ENCODE measurements around the gene MUTYH.
A peak's percentile ranks its signal among the peaks of the same experiment; 100 is the strongest.
"Not testable (repeated sequence)": the region's sequence is repeated elsewhere in the genome, so short reads cannot be mapped to it uniquely, and the experiment has no call there.

MUTYH gene

GRCh38 chr1:45339789-45340558 lies at the start of gene MUTYH, which contains the start of gene TOE1:
Gene MUTYH, minus strand, starts transcription at chr1:45340440. Its CDS starts 5,935 bp downstream, at chr1:45334505.
Gene TOE1, plus strand, starts transcription at chr1:45340170. Its CDS starts 83 bp downstream, at chr1:45340253.
- DNase-seq (ENCODE audit: low read depth in 2 of 2): peak; percentile 86

GRCh38 chr1:45386219-45386618 lies 46.0 kb upstream of the MUTYH start:
- DNase-seq (ENCODE audit: low read depth in 2 of 2): no peak

- no peak for DNase-seq (ENCODE audit: low read depth in 2 of 2)
These were observed 45.1 kb upstream of the MUTYH start for GRCh38 chr1:45385302-45385701.

GRCh38 chr1:45384213-45384612 lies 44.0 kb upstream of the MUTYH start:
- DNase-seq (ENCODE audit: low read depth in 2 of 2): not testable (repeated sequence)

GRCh38 chr1:45383191-45383590 lies 43.0 kb upstream of the MUTYH start:
- DNase-seq (ENCODE audit: low read depth in 2 of 2): no peak

- no peak for DNase-seq (ENCODE audit: low read depth in 2 of 2)
These were observed 41.0 kb upstream of the MUTYH start for GRCh38 chr1:45381243-45381642.

- no peak for DNase-seq (ENCODE audit: low read depth in 2 of 2)
These were observed 40.5 kb upstream of the MUTYH start for GRCh38 chr1:45380730-45381129.

- no peak for DNase-seq (ENCODE audit: low read depth in 2 of 2)
These were observed 39.9 kb upstream of the MUTYH start for GRCh38 chr1:45380125-45380524.

GRCh38 chr1:45379524-45379923 lies 39.3 kb upstream of the MUTYH start:
- DNase-seq (ENCODE audit: low read depth in 2 of 2): no peak

- DNase-seq (ENCODE audit: low read depth in 2 of 2): no peak
These were observed 37.9 kb upstream of the MUTYH start for GRCh38 chr1:45378184-45378583.

GRCh38 chr1:45375104-45376090 lies 35.2 kb upstream of the MUTYH start:
- no peak for DNase-seq (ENCODE audit: low read depth in 2 of 2)

GRCh38 chr1:45373573-45373972 lies 33.3 kb upstream of the MUTYH start:
- no peak for DNase-seq (ENCODE audit: low read depth in 2 of 2)

GRCh38 chr1:45370575-45370974 lies 30.3 kb upstream of the MUTYH start:
- no peak for DNase-seq (ENCODE audit: low read depth in 2 of 2)

GRCh38 chr1:45365051-45365450 lies 24.8 kb upstream of the MUTYH start:
- DNase-seq (ENCODE audit: low read depth in 2 of 2): no peak

- DNase-seq (ENCODE audit: low read depth in 2 of 2): no peak
These were observed 24.1 kb upstream of the MUTYH start for GRCh38 chr1:45364294-45364693.

GRCh38 chr1:45360981-45361380 lies 20.7 kb upstream of the MUTYH start:
- not testable (repeated sequence) for DNase-seq (ENCODE audit: low read depth in 2 of 2)

GRCh38 chr1:45359882-45360513 lies 19.8 kb upstream of the MUTYH start:
- DNase-seq (ENCODE audit: low read depth in 2 of 2): peak in 1 of 2 donors; percentile 18

GRCh38 chr1:45356186-45356585 lies 15.9 kb upstream of the MUTYH start:
- DNase-seq (ENCODE audit: low read depth in 2 of 2): no peak

- no peak for DNase-seq (ENCODE audit: low read depth in 2 of 2)
These were observed 15.4 kb upstream of the MUTYH start for GRCh38 chr1:45355683-45356082.

GRCh38 chr1:45354838-45355237 lies 14.6 kb upstream of the MUTYH start:
- no peak for DNase-seq (ENCODE audit: low read depth in 2 of 2)

- no peak for DNase-seq (ENCODE audit: low read depth in 2 of 2)
These were observed 13.4 kb upstream of the MUTYH start for GRCh38 chr1:45353685-45354084.

GRCh38 chr1:45351508-45351907 lies 11.3 kb upstream of the MUTYH start:
- no peak for DNase-seq (ENCODE audit: low read depth in 2 of 2)
